ENCODE results near the gene REV1.
"Not testable (repeated sequence)": the region's sequence is repeated elsewhere in the genome, so short reads cannot be mapped to it uniquely, and the experiment has no call there.

Gene REV1

DNA sequence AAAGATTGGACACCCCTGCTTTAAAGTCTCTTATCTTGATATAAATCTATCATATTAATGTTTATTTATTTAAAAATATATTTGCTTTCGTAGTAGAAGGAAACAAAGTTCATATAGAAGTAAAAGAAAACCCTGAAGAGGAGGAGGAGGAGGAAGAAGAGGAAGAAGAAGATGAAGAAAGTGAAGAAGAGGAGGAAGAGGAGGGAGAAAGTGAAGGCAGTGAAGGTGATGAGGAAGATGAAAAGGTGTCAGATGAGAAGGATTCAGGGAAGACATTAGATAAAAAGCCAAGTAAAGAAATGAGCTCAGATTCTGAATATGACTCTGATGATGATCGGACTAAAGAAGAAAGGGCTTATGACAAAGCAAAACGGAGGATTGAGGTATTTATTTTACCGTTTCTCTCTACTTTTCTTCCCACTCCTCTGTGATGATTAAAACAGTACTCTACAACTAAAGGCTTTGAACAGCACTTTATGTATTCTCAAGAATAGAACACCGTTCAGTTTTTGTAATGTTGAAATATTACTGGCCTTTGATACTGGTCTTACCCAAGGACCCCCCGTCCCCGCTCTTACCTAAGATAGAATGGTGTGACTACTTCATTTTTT, 113.5 kb downstream of the REV1 start:
- Histone ChIP-seq H3K23ac (ENCODE audit: low read length) (no peak overlapping the region), H3K79me2 (ENCODE audit: control insufficient read depth, insufficient read depth, low read length) (no peaks in the 10 kb centered on the region), H3K79me1 (ENCODE audit: low read length) (no peaks in the 10 kb centered on the region), H4K5ac (ENCODE audit: low read length) (no peak overlapping the region), H3K4ac (ENCODE audit: low read depth, low read length) (no peak overlapping the region), H3K27ac (ENCODE audit: low read depth, low read length) (no peak overlapping the region), H3K56ac (ENCODE audit: low read length) (no peak overlapping the region), H2BK120ac (ENCODE audit: low read depth, low read length) (no peak overlapping the region), H2AK5ac (ENCODE audit: low read length) (no peak overlapping the region), H3K4me3 (ENCODE audit: low read length) (no peak overlapping the region), H3K27me3 (ENCODE audit: insufficient read depth, low read length, poor library complexity) (no peaks in the 10 kb centered on the region), H4K8ac (ENCODE audit: low read depth, low read length) (no peak overlapping the region), H2BK15ac (replicated peaks; ENCODE audit: low read depth) (no peak overlapping the region), H3K36me3 (ENCODE audit: control insufficient read depth, insufficient read depth, low read length) (peaks cover 3% of the 10 kb centered on the region), H3K4me2 (ENCODE audit: low read length) (no peak overlapping the region), H3K18ac (ENCODE audit: low read length) (no peak overlapping the region), H2BK5ac (ENCODE audit: low read length) (no peak overlapping the region), H3K9ac (ENCODE audit: low read length) (no peak overlapping the region), H3K4me1 (ENCODE audit: control insufficient read depth, low read depth, low read length) (no peaks in the 10 kb centered on the region)
- WGBS (ENCODE audit: extremely low coverage, insufficient coverage, low lambda C conversion rate) = no CpG with 5 or more reads among the region's 7 CpGs
- no peak for DNase-seq

- Histone ChIP-seq H2BK5ac (ENCODE audit: low read length) (no peak overlapping the region), H4K8ac (ENCODE audit: low read depth, low read length) (no peak overlapping the region), H3K4ac (ENCODE audit: low read depth, low read length) (no peak overlapping the region), H3K9ac (ENCODE audit: low read length) (no peak overlapping the region), H3K79me1 (ENCODE audit: low read length) (no peaks in the 10 kb centered on the region), H2BK15ac (replicated peaks; ENCODE audit: low read depth) (no peak overlapping the region), H3K27me3 (ENCODE audit: insufficient read depth, low read length, poor library complexity) (no peaks in the 10 kb centered on the region), H3K56ac (ENCODE audit: low read length) (no peak overlapping the region), H3K79me2 (ENCODE audit: control insufficient read depth, insufficient read depth, low read length) (no peaks in the 10 kb centered on the region), H3K36me3 (ENCODE audit: control insufficient read depth, insufficient read depth, low read length) (peaks cover 2% of the 10 kb centered on the region), H3K4me3 (ENCODE audit: low read length) (no peak overlapping the region), H3K27ac (ENCODE audit: low read depth, low read length) (no peak overlapping the region), H3K23ac (ENCODE audit: low read length) (no peak overlapping the region), H2AK5ac (ENCODE audit: low read length) (no peak overlapping the region), H3K4me2 (ENCODE audit: low read length) (no peak overlapping the region), H2BK120ac (ENCODE audit: low read depth, low read length) (no peak overlapping the region), H3K4me1 (ENCODE audit: control insufficient read depth, low read depth, low read length) (no peaks in the 10 kb centered on the region), H3K18ac (ENCODE audit: low read length) (no peak overlapping the region), H4K5ac (ENCODE audit: low read length) (no peak overlapping the region)
- no peak for DNase-seq
These were observed 115.1 kb downstream of the REV1 start for GRCh38 chr2:99374747-99375146.

DNA sequence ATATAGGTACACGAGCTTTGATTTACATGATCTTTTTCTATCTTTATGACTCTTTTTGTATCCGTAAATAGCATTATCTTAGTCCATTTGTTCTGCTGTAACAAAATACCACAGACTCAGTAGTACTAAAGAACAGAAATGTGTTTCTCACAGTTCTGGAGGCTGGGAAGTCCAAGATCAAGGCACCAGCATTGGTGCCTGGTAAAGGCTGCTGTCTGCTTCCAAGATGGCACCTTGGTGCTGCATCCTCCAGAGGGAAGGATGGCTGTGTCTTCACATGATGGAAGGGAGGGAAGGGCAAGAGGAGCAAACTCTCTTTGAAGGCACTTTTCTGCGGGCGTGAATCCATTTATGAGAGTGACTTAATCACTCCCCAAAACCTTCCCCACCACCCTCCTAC, 116.7 kb downstream of the REV1 start:
- Histone ChIP-seq H3K23ac (ENCODE audit: low read length) (no peak overlapping the region), H3K56ac (ENCODE audit: low read length) (no peak overlapping the region), H3K27ac (ENCODE audit: low read depth, low read length) (no peak overlapping the region), H4K8ac (ENCODE audit: low read depth, low read length) (no peak overlapping the region), H3K36me3 (ENCODE audit: control insufficient read depth, insufficient read depth, low read length) (peaks cover 2% of the 10 kb centered on the region), H2BK15ac (replicated peaks; ENCODE audit: low read depth) (no peak overlapping the region), H3K27me3 (ENCODE audit: insufficient read depth, low read length, poor library complexity) (no peaks in the 10 kb centered on the region), H3K4me1 (ENCODE audit: control insufficient read depth, low read depth, low read length) (no peaks in the 10 kb centered on the region), H2BK5ac (ENCODE audit: low read length) (no peak overlapping the region), H2BK120ac (ENCODE audit: low read depth, low read length) (no peak overlapping the region), H3K79me1 (ENCODE audit: low read length) (no peaks in the 10 kb centered on the region), H3K79me2 (ENCODE audit: control insufficient read depth, insufficient read depth, low read length) (no peaks in the 10 kb centered on the region), H4K5ac (ENCODE audit: low read length) (no peak overlapping the region), H3K4me3 (ENCODE audit: low read length) (no peak overlapping the region), H3K4me2 (ENCODE audit: low read length) (no peak overlapping the region), H3K9ac (ENCODE audit: low read length) (no peak overlapping the region), H3K18ac (ENCODE audit: low read length) (no peak overlapping the region), H2AK5ac (ENCODE audit: low read length) (no peak overlapping the region), H3K4ac (ENCODE audit: low read depth, low read length) (no peak overlapping the region)
- no peak for DNase-seq
- no CpG with 5 or more reads among the region's 4 CpGs for WGBS (ENCODE audit: extremely low coverage, insufficient coverage, low lambda C conversion rate)

- not testable (repeated sequence) for H3K9ac ChIP-seq (ENCODE audit: low read length)
These were observed 121.0 kb downstream of the REV1 start for GRCh38 chr2:99368854-99369253.

DNA sequence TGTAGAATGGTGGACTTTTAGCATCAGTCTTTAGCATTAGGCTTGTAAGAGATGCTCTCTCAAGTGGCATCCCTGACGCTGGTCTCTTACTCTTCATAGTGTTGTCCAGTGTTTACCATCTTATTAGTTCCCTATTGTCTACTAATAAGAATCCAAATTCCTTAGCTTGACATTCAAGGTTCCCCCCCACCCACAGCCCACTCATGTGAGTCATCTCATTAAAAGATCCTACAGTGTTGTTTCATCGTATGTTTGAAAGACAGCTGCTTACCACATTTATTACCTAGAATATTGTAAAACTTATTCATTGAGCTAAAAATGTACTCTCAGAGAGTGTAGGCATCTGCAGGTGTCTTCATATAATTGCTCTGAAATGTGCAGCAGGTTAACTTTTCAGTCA, 124.2 kb downstream of the REV1 start:
- Histone ChIP-seq H3K79me2 (ENCODE audit: control insufficient read depth, insufficient read depth, low read length) (no peaks in the 10 kb centered on the region), H2BK15ac (replicated peaks; ENCODE audit: low read depth) (no peak overlapping the region), H3K36me3 (ENCODE audit: control insufficient read depth, insufficient read depth, low read length) (peaks cover 2% of the 10 kb centered on the region), H3K4me3 (ENCODE audit: low read length) (no peak overlapping the region), H3K27me3 (ENCODE audit: insufficient read depth, low read length, poor library complexity) (no peaks in the 10 kb centered on the region), H3K56ac (ENCODE audit: low read length) (no peak overlapping the region), H3K79me1 (ENCODE audit: low read length) (no peaks in the 10 kb centered on the region), H3K27ac (ENCODE audit: low read depth, low read length) (no peak overlapping the region), H3K23ac (ENCODE audit: low read length) (no peak overlapping the region), H2BK120ac (ENCODE audit: low read depth, low read length) (no peak overlapping the region), H3K4me2 (ENCODE audit: low read length) (no peak overlapping the region), H2BK5ac (ENCODE audit: low read length) (no peak overlapping the region), H3K4ac (ENCODE audit: low read depth, low read length) (no peak overlapping the region), H3K18ac (ENCODE audit: low read length) (no peak overlapping the region), H3K4me1 (ENCODE audit: control insufficient read depth, low read depth, low read length) (no peaks in the 10 kb centered on the region), H3K9ac (ENCODE audit: low read length) (no peak overlapping the region), H4K5ac (ENCODE audit: low read length) (no peak overlapping the region), H4K8ac (ENCODE audit: low read depth, low read length) (no peak overlapping the region), H2AK5ac (ENCODE audit: low read length) (no peak overlapping the region)
- no peak for DNase-seq
- WGBS (ENCODE audit: extremely low coverage, insufficient coverage, low lambda C conversion rate) = no CpG with 5 or more reads among the region's 2 CpGs

More at GRCh38 chr2:99368854-99369253, 121.0 kb downstream of the REV1 start:
- H2AK5ac ChIP-seq (ENCODE audit: low read length); H3K79me1 ChIP-seq (ENCODE audit: low read length); H3K27me3 ChIP-seq (ENCODE audit: insufficient read depth, low read length, poor library complexity); DNase-seq; H3K4me1 ChIP-seq (ENCODE audit: control insufficient read depth, low read depth, low read length); H3K18ac ChIP-seq (ENCODE audit: low read length); H3K4me2 ChIP-seq (ENCODE audit: low read length); H3K36me3 ChIP-seq (ENCODE audit: control insufficient read depth, insufficient read depth, low read length); H3K27ac ChIP-seq (ENCODE audit: low read depth, low read length); H2BK15ac ChIP-seq (replicated peaks; ENCODE audit: low read depth); H4K8ac ChIP-seq (ENCODE audit: low read depth, low read length); H3K4ac ChIP-seq (ENCODE audit: low read depth, low read length); H2BK5ac ChIP-seq (ENCODE audit: low read length); H2BK120ac ChIP-seq (ENCODE audit: low read depth, low read length); H3K4me3 ChIP-seq (ENCODE audit: low read length); H4K5ac ChIP-seq (ENCODE audit: low read length); H3K79me2 ChIP-seq (ENCODE audit: control insufficient read depth, insufficient read depth, low read length); H3K56ac ChIP-seq (ENCODE audit: low read length); H3K23ac ChIP-seq (ENCODE audit: low read length): not testable (repeated sequence)
- no CpG with 5 or more reads among the region's 5 CpGs for WGBS (ENCODE audit: extremely low coverage, insufficient coverage, low lambda C conversion rate)

GRCh38 chr2:99356853-99357252, 133.0 kb downstream of the REV1 start:
- Histone ChIP-seq H3K27ac (ENCODE audit: low read depth, low read length) (no peak overlapping the region), H3K79me2 (ENCODE audit: control insufficient read depth, insufficient read depth, low read length) (peaks cover 34% of the 10 kb centered on the region), H3K56ac (ENCODE audit: low read length) (no peak overlapping the region), H3K23ac (ENCODE audit: low read length) (no peak overlapping the region), H2BK120ac (ENCODE audit: low read depth, low read length) (no peak overlapping the region), H2BK5ac (ENCODE audit: low read length) (no peak overlapping the region), H3K27me3 (ENCODE audit: insufficient read depth, low read length, poor library complexity) (no peaks in the 10 kb centered on the region), H4K8ac (ENCODE audit: low read depth, low read length) (no peak overlapping the region), H3K18ac (ENCODE audit: low read length) (no peak overlapping the region), H3K4me2 (ENCODE audit: low read length) (no peak overlapping the region), H3K4me1 (ENCODE audit: control insufficient read depth, low read depth, low read length) (no peaks in the 10 kb centered on the region), H2BK15ac (replicated peaks; ENCODE audit: low read depth) (no peak overlapping the region), H3K36me3 (ENCODE audit: control insufficient read depth, insufficient read depth, low read length) (no peaks in the 10 kb centered on the region), H3K4me3 (ENCODE audit: low read length) (no peak overlapping the region), H2AK5ac (ENCODE audit: low read length) (no peak overlapping the region), H4K5ac (ENCODE audit: low read length) (no peak overlapping the region), H3K79me1 (ENCODE audit: low read length) (peaks cover 9% of the 10 kb centered on the region), H3K9ac (ENCODE audit: low read length) (no peak overlapping the region), H3K4ac (ENCODE audit: low read depth, low read length) (no peak overlapping the region)
- DNase-seq = no peak
